Endothelial cell of umbilical vein (primary cell): ENCODE results near the gene CASP7. TPM values are rescaled to one million over a fixed set of nuclear protein-coding genes. Genes with fewer than 3 reads are reported as not detected.

Experiments used
- BruUV-seq: library from RNA; stranded (reverse); fragments of 400-500 nt; replicated peaks from 2 replicates; lab custom pipeline; 2021; lab: Mats Ljungman, UMichigan
- CTCF ChIA-PET: fragments of 300-600, 350-600 bp; sonication (Branson Sonifier 250); formaldehyde crosslinking; loops from one replicate; lab custom pipeline; 2021; ENCODE audit warnings: antibody characterized with exemption, inconsistent platforms; lab: Charles Lee
- POLR2A ChIA-PET: fragments of 300-600, 350-600 bp; sonication (Branson Sonifier 250); formaldehyde crosslinking; loops from one replicate; lab custom pipeline; 2021; ENCODE audit warnings: antibody characterized with exemption, inconsistent platforms; lab: Charles Lee
- DNase-seq: peaks from one replicate; pipeline ENCODE4 v3.0.0-alpha.2; 2011; ENCODE audit warnings: low read depth, low spot score
- FAIRE-seq: peaks from 2 replicates; lab custom pipeline; 2011; peaks lifted over from hg19 to GRCh38; lab: Jason Lieb, UNC
- H2AFZ ChIP-seq: 2 replicates; pipeline ENCODE4 v1.6.0; 2012; ENCODE audit warnings: low read depth, low read length, control low read depth, inconsistent platforms
- H3K27ac ChIP-seq: 2 replicates; pipeline ENCODE4 v1.5.1; 2011; ENCODE audit warnings: low read depth, mild to moderate bottlenecking, control low read depth, low read length, moderate library complexity; ENCODE audit not compliant: insufficient read depth
- H3K27me3 ChIP-seq, 2 experiments: 2 replicates each; pipeline versions ENCODE4 v1.6.0 to v1.6.1; 2011; ENCODE audit warnings: low read length in 2 of 2, mixed read lengths in 1 of 2; ENCODE audit not compliant: control insufficient read depth in 2 of 2, insufficient read depth in 2 of 2
- H3K36me3 ChIP-seq, 2 experiments: 2 replicates in 1 of 2; 3 replicates in 1 of 2; pipeline ENCODE4 v1.5.1; 2011; ENCODE audit warnings: low read length in 2 of 2, mild to moderate bottlenecking in 1 of 2, moderate library complexity in 1 of 2; ENCODE audit not compliant: control insufficient read depth in 2 of 2, insufficient read depth in 2 of 2; ENCODE audit errors: extremely low read depth in 1 of 2
- H3K4me1 ChIP-seq: 3 replicates; pipeline ENCODE4 v1.5.1; 2011; ENCODE audit warnings: mild to moderate bottlenecking, low read length; ENCODE audit not compliant: control insufficient read depth, insufficient read depth; ENCODE audit errors: extremely low read depth
- H3K4me2 ChIP-seq: 2 replicates; pipeline ENCODE4 v1.6.1; 2011; ENCODE audit warnings: low read length, control low read depth, mixed read lengths; ENCODE audit not compliant: insufficient read depth
- H3K4me3 ChIP-seq, 3 experiments: fragments of 200-600 bp in 1 of 3; sonication (generic), shearing (Covaris generic) in 1 of 3; replicated peaks in 1 of 3; 2 replicates each; pipeline ENCODE4 v1.5.1; 2011 to 2016; ENCODE audit warnings: control low read depth in 3 of 3, low read length in 3 of 3, mild to moderate bottlenecking in 2 of 3, inconsistent platforms in 1 of 3, low read depth in 1 of 3, moderate library complexity in 1 of 3; ENCODE audit not compliant: insufficient read depth in 1 of 3
- H3K79me2 ChIP-seq: 2 replicates; pipeline ENCODE4 v1.6.0; 2012; ENCODE audit warnings: low read length, inconsistent platforms; ENCODE audit not compliant: control insufficient read depth, insufficient read depth
- H3K9ac ChIP-seq: replicated peaks from 2 replicates; pipeline ENCODE3; 2011; ENCODE audit warnings: low read length, control low read depth; ENCODE audit not compliant: insufficient read depth; ENCODE audit errors: extremely low read depth
- H3K9me1 ChIP-seq: replicated peaks from 3 replicates; pipeline ENCODE4 v1.6.0; 2011; ENCODE audit warnings: mild to moderate bottlenecking, low read length; ENCODE audit not compliant: control insufficient read depth, insufficient read depth; ENCODE audit errors: extremely low read depth
- H3K9me3 ChIP-seq: replicated peaks from 2 replicates; pipeline ENCODE4 v1.5.1; 2012; ENCODE audit warnings: low read length, inconsistent platforms; ENCODE audit not compliant: control insufficient read depth, insufficient read depth
- H4K20me1 ChIP-seq: replicated peaks from 2 replicates; pipeline ENCODE3; 2011; ENCODE audit warnings: mild to moderate bottlenecking, low read length; ENCODE audit not compliant: control insufficient read depth, insufficient read depth; ENCODE audit errors: extremely low read depth
- EZH2 ChIP-seq: IDR thresholded peaks from 2 replicates; pipeline ENCODE4 v1.6.1; 2012; ENCODE audit warnings: borderline replicate concordance, low read depth, mild to moderate bottlenecking, moderate library complexity, low read length, inconsistent platforms; ENCODE audit not compliant: severe bottlenecking
- FOS ChIP-seq: IDR thresholded peaks from 2 replicates; pipeline ENCODE4 v1.6.1; 2011; ENCODE audit warnings: mild to moderate bottlenecking, low read length, moderate library complexity, borderline replicate concordance; ENCODE audit not compliant: insufficient read depth
- GATA2 ChIP-seq: IDR thresholded peaks from 2 replicates; pipeline ENCODE4 v1.7.0; 2011; ENCODE audit warnings: low read depth, mild to moderate bottlenecking, moderate library complexity, mixed read lengths, low read length; ENCODE audit not compliant: insufficient read length, insufficient read depth
- JUN ChIP-seq: IDR thresholded peaks from 2 replicates; pipeline ENCODE4 v1.6.1; 2011; ENCODE audit warnings: borderline replicate concordance, low read depth; ENCODE audit not compliant: insufficient read length, insufficient read depth
- MAX ChIP-seq: IDR thresholded peaks from 2 replicates; pipeline ENCODE4 v1.6.1; 2011; ENCODE audit not compliant: insufficient read depth, insufficient read length
- MYC ChIP-seq: IDR thresholded peaks from one replicate; pipeline ENCODE4 v1.6.1; 2011; ENCODE audit warnings: mild to moderate bottlenecking, low read depth, low read length
- POLR2A ChIP-seq: IDR thresholded peaks from 2 replicates; pipeline ENCODE4 v1.6.1; 2012; ENCODE audit warnings: low read depth, mild to moderate bottlenecking, control low read depth, low read length
- POLR2AphosphoS5 ChIP-seq: IDR thresholded peaks from 2 replicates; pipeline ENCODE4 v1.6.1; 2012; ENCODE audit warnings: low read depth, mild to moderate bottlenecking, control low read depth, low read length, moderate library complexity; ENCODE audit not compliant: insufficient read depth
- dilution Hi-C: fragments of 300-500 bp; cut with MboI; formaldehyde crosslinking; loops from one replicate; pipeline ENCODE4 v1.15.0; 2019; ENCODE audit warnings: low sequenced_read_pairs; ENCODE audit not compliant: extremely low pct_ligation_motif_present
- intact Hi-C: fragments of 100-400 bp; cut with micrococcal nuclease; formaldehyde crosslinking; loops from one replicate; pipeline ENCODE4 v1.10.0; 2022
- polyA plus RNA-seq, 4 experiments: library from polyadenylated mRNA; depleted of rRNA in 3 of 4; stranded (reverse) in 3 of 4; unstranded in 1 of 4; fragments of >200 nt; gene quantifications; 2 replicates each; pipeline versions ENCODE4 v1.2.1 to v1.2.3, GENCODE V29; 2011 to 2012; ENCODE audit warnings: missing spikeins in 1 of 4
- total RNA-seq: library from RNA; stranded (reverse); gene quantifications from 2 replicates; pipeline ENCODE4 v1.2.3, GENCODE V29; 2021
- TF ChIP-seq, protein P1 (sequence below), 2 donors: IDR thresholded peaks; 1 replicate in 1 of 2; 2 replicates in 1 of 2; pipeline ENCODE4 v1.5.1; 2011; ENCODE audit warnings: low read length in 2 of 2, mild to moderate bottlenecking in 2 of 2, moderate library complexity in 2 of 2, control low read depth in 1 of 2, inconsistent platforms in 1 of 2, low read depth in 1 of 2; ENCODE audit not compliant: insufficient read depth in 1 of 2; ENCODE audit errors: extremely low read depth in 1 of 2

The CASP7 gene
- total and polyA plus RNA-seq, 2 donors (not counting 3 experiments of a cell fraction or from before 2014, with no cell fraction given) = 14.6 to 54.3 TPM

GRCh38 chr10:113720386-113720785, 40.7 kb downstream of the CASP7 start:
- Histone ChIP-seq H3K27ac (no peak overlapping the region), H3K4me3 (no peak overlapping the region), H3K4me1 (no peaks in the 10 kb centered on the region), H3K9ac (no peak overlapping the region), H3K79me2 (no peaks in the 10 kb centered on the region), H3K9me1 (no peaks in the 10 kb centered on the region), H3K9me3 (no peaks in the 10 kb centered on the region), H2AFZ (no peak overlapping the region), H3K4me2 (no peak overlapping the region), H4K20me1 (no peaks in the 10 kb centered on the region), H3K27me3 (no peaks in the 10 kb centered on the region), H3K36me3 (peaks cover 7 to 12% of the 10 kb centered on the region in 2 experiments)
- ChIA-PET CTCF (interaction anchor here (0.6 kb wide), 1 partner anchor 37 kb away, joined by 3 read pairs; no protein-coding TSS in a partner anchor), POLR2A (no interaction called here)
- FAIRE-seq = no peak
- intact Hi-C loops = no loop called here
- no peak for DNase-seq
- BruUV-seq = no TSS peak
- no peak for TF ChIP-seq MYC
- no peak for TF ChIP-seq POLR2A
- TF ChIP-seq JUN = no peak
- TF ChIP-seq EZH2 = no peak
- dilution Hi-C loops = no loop called here

DNA sequence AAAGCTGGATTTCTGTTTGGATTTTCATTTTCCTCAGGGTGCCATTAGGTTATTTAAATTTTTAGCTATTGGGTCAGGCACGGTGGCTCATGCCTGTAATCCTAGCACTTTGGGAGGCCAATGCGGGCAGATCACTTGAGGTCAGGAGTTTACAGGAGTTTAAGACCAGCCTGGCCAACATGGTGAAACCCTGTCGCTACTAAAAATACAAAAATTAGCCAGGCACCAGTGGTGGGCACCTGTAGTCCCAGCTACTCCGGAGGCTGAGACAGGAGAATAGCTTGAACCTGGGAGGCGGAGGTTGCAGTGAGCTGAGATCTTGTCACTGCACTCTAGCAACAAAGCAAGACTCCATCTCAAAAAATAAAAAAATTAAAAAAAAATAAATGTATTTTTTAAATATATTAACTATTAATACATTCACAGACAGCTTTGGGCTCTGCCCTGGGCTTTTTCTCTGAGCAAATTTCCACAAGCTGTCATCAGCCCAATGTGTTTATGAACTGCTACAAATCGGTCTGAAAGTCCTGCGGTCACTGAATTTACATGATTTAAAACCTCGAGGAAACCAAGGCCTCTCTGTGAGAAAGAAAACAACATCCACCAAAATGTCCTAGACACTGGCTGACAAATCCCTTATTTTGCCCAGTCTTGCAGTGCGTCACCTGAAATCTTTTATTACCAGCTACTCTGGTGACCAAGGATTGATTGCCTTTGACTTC, 52.6 kb downstream of the CASP7 start:
- no TSS peak for BruUV-seq
- POLR2A ChIA-PET = no interaction called here
- TF ChIP-seq EZH2 (no peak), POLR2AphosphoS5 (no peak), MAX (no peak), FOS (no peak), GATA2 (no peak), MYC (no peak), JUN (no peak), POLR2A (no peak)
- TF ChIP-seq, protein P1, sequence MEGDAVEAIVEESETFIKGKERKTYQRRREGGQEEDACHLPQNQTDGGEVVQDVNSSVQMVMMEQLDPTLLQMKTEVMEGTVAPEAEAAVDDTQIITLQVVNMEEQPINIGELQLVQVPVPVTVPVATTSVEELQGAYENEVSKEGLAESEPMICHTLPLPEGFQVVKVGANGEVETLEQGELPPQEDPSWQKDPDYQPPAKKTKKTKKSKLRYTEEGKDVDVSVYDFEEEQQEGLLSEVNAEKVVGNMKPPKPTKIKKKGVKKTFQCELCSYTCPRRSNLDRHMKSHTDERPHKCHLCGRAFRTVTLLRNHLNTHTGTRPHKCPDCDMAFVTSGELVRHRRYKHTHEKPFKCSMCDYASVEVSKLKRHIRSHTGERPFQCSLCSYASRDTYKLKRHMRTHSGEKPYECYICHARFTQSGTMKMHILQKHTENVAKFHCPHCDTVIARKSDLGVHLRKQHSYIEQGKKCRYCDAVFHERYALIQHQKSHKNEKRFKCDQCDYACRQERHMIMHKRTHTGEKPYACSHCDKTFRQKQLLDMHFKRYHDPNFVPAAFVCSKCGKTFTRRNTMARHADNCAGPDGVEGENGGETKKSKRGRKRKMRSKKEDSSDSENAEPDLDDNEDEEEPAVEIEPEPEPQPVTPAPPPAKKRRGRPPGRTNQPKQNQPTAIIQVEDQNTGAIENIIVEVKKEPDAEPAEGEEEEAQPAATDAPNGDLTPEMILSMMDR (IDR thresholded peaks at IDR 0.05; ENCODE audit: extremely low read depth in 1 of 2, insufficient read depth in 1 of 2, low read depth in 1 of 2, low read length in 2 of 2) = no peak
- Histone ChIP-seq H3K36me3 (peaks cover 4 to 10% of the 10 kb centered on the region in 2 experiments), H3K9me1 (no peaks in the 10 kb centered on the region), H3K9ac (no peak overlapping the region), H3K9me3 (no peaks in the 10 kb centered on the region), H4K20me1 (no peaks in the 10 kb centered on the region), H3K79me2 (no peaks in the 10 kb centered on the region), H3K27ac (no peak overlapping the region), H3K27me3 (no peaks in the 10 kb centered on the region), H3K4me1 (no peaks in the 10 kb centered on the region), H3K4me3 (no peak overlapping the region), H3K4me2 (no peak overlapping the region), H2AFZ (no peak overlapping the region)
- intact Hi-C loops = no loop called here
- dilution Hi-C loops = no loop called here
- CTCF ChIA-PET = interaction anchor here (1.3 to 1.4 kb wide), 2 partner anchors 20 to 161 kb away, joined by 3 read pairs; no protein-coding TSS in a partner anchor
- no peak for FAIRE-seq
- DNase-seq = no peak
